A549 (cell line): Measurements from ENCODE around the gene ACIN1. TPM values are rescaled to one million over a fixed set of nuclear protein-coding genes. Genes with fewer than 3 reads are reported as not detected.
A peak's percentile ranks its signal among the peaks of the same experiment; 100 is the strongest.

Experiments used
- ATAC-seq, 2 experiments: fragments of 200-7000 bp in 1 of 2; fragments of >200 bp in 1 of 2; cut with Nextera tagmentation in 1 of 2; cut with Tn5 transposase in 1 of 2; 3 replicates each; pipeline versions ENCODE4 v1.8.0 to v1.9.1; 2018 to 2020; ENCODE audit warnings: mild to moderate bottlenecking in 1 of 2, moderate library complexity in 1 of 2
- CTCF ChIA-PET: fragments of 300-600 bp; sonication (Branson Sonifier 250); formaldehyde crosslinking; extraction: SDS; loops from one replicate; lab custom pipeline; 2021; ENCODE audit warnings: antibody characterized with exemption, inconsistent platforms; lab: Yijun Ruan, JAX
- POLR2A ChIA-PET: fragments of 350-600 bp; formaldehyde crosslinking; extraction: SDS; loops from one replicate; lab custom pipeline; 2021; ENCODE audit warnings: antibody characterized with exemption, inconsistent platforms; lab: Yijun Ruan, JAX
- DNase-seq, 2 experiments: peaks; one replicate each; pipeline versions ENCODE4 v3.0.0 to v3.0.0-alpha.2; 2011 to 2016; ENCODE audit warnings: low read depth in 1 of 2, low spot score in 1 of 2
- FAIRE-seq: peaks from 2 replicates; lab custom pipeline; 2011; peaks lifted over from hg19 to GRCh38; lab: Jason Lieb, UNC
- H3K27ac ChIP-seq, 2 experiments: fragments of >200 bp; sonication (Bioruptor Twin); formaldehyde crosslinking; 3 replicates each; pipeline ENCODE4 v1.5.1; 2016 to 2017
- H3K4me1 ChIP-seq: fragments of >200 bp; sonication (Bioruptor Twin); formaldehyde crosslinking; 3 replicates; pipeline ENCODE4 v1.6.1; 2016
- H3K4me2 ChIP-seq: fragments of >200 bp; sonication (Bioruptor Twin); formaldehyde crosslinking; 3 replicates; pipeline ENCODE4 v1.6.1; 2016
- H3K4me3 ChIP-seq: fragments of >200 bp; sonication (Bioruptor Twin); formaldehyde crosslinking; 3 replicates; pipeline ENCODE4 v1.5.1; 2016
- H3K9me3 ChIP-seq: fragments of >200 bp; sonication (Bioruptor Twin); formaldehyde crosslinking; 3 replicates; pipeline ENCODE4 v1.6.1; 2016
- CHD4 ChIP-seq: fragments of 200-600 bp; sonication (generic); IDR thresholded peaks from 2 replicates; pipeline ENCODE4 v1.6.1; 2016; ENCODE audit warnings: antibody characterized with exemption, mild to moderate bottlenecking, borderline replicate concordance
- EHF ChIP-seq: fragments of 250-450 bp; sonication (Bioruptor Pico); IDR thresholded peaks from 2 replicates; pipeline ENCODE4 v1.5.0; 2020; ENCODE audit warnings: mild to moderate bottlenecking
- EP300 ChIP-seq, 2 experiments: fragments of >200 bp; sonication (Bioruptor Twin); formaldehyde crosslinking; IDR thresholded peaks; 2 replicates in 1 of 2; 3 replicates in 1 of 2; pipeline ENCODE4 v1.6.1; 2016 to 2017
- ESRRA ChIP-seq: fragments of 150-350 bp; IDR thresholded peaks from 2 replicates; pipeline ENCODE4 v1.6.1; 2014; ENCODE audit warnings: mild to moderate bottlenecking, low read length, borderline replicate concordance
- FOSL2 ChIP-seq, 2 experiments: fragments of 450-650 bp in 1 of 2; fragments of >200 bp in 1 of 2; sonication (Bioruptor Twin) in 1 of 2; formaldehyde crosslinking; IDR thresholded peaks; 2 replicates each; pipeline versions ENCODE4 v1.5.0 to v1.6.1; 2016 to 2020; ENCODE audit warnings: mild to moderate bottlenecking in 1 of 2, moderate library complexity in 1 of 2
- FOXS1 ChIP-seq: fragments of 250-450 bp; sonication (Bioruptor Pico); IDR thresholded peaks from 2 replicates; pipeline ENCODE4 v1.5.0; 2020; ENCODE audit warnings: mild to moderate bottlenecking, moderate library complexity
- GATA3 ChIP-seq: IDR thresholded peaks from 2 replicates; pipeline ENCODE4 v1.6.1; 2012; ENCODE audit warnings: borderline replicate concordance
- HDAC2 ChIP-seq: fragments of 200-600 bp; sonication (generic); IDR thresholded peaks from 2 replicates; pipeline ENCODE4 v1.6.1; 2016
- JUNB ChIP-seq: fragments of >200 bp; sonication (Bioruptor Twin); formaldehyde crosslinking; IDR thresholded peaks from 2 replicates; pipeline ENCODE4 v1.6.1; 2016
- KDM1A ChIP-seq: fragments of 200-600 bp; sonication (generic); IDR thresholded peaks from 2 replicates; pipeline ENCODE4 v1.6.1; 2016; ENCODE audit warnings: low read depth, mild to moderate bottlenecking
- KDM5A ChIP-seq: fragments of 200-600 bp; sonication (generic); IDR thresholded peaks from 2 replicates; pipeline ENCODE4 v1.6.1; 2016; ENCODE audit warnings: antibody characterized with exemption, mild to moderate bottlenecking
- PHF8 ChIP-seq: fragments of 200-600 bp; sonication (generic); IDR thresholded peaks from 2 replicates; pipeline ENCODE4 v1.6.1; 2016; ENCODE audit warnings: low read depth, mild to moderate bottlenecking, antibody characterized with exemption, moderate library complexity, borderline replicate concordance
- RAD21 ChIP-seq, 2 experiments: fragments of >200 bp in 1 of 2; sonication (Bioruptor Twin) in 1 of 2; formaldehyde crosslinking in 1 of 2; IDR thresholded peaks in 1 of 2; conservative IDR thresholded peaks in 1 of 2; 2 replicates in 1 of 2; 3 replicates in 1 of 2; pipeline ENCODE4 v1.6.1; 2012 to 2018; ENCODE audit warnings: inconsistent platforms in 1 of 2
- SMC3 ChIP-seq: fragments of >200 bp; sonication (Bioruptor Twin); formaldehyde crosslinking; IDR thresholded peaks from 3 replicates; pipeline ENCODE4 v1.6.1; 2018; ENCODE audit warnings: inconsistent platforms
- ZC3H11A ChIP-seq: fragments of 450-650 bp; IDR thresholded peaks from 2 replicates; pipeline ENCODE4 v1.6.1; 2014; ENCODE audit warnings: antibody characterized with exemption, mild to moderate bottlenecking
- ZNF302 ChIP-seq: fragments of 250-450 bp; sonication (Bioruptor Pico); IDR thresholded peaks from 2 replicates; pipeline ENCODE4 v1.9.0; 2021; ENCODE audit warnings: inconsistent platforms, mild to moderate bottlenecking, moderate library complexity
- ZSCAN20 ChIP-seq: fragments of 250-450 bp; sonication (Bioruptor Pico); IDR thresholded peaks from 2 replicates; pipeline ENCODE4 v1.8.0; 2022; ENCODE audit warnings: mild to moderate bottlenecking, moderate library complexity
- WGBS: methylation state at CpG from one replicate; pipeline ENCODE4 v1.1.6; 2017; ENCODE audit errors: missing lambda C conversion rate; 5-methylcytosine and 5-hydroxymethylcytosine counted together
- polyA plus RNA-seq, 4 experiments: library from polyadenylated mRNA; depleted of rRNA in 3 of 4; stranded (reverse); fragments of >200 nt; fragmentation: RNase III in 1 of 4; extraction: RNeasy Plus Mini Kit Qiagen cat#74134 plus additional on column Dnase treatment in 1 of 4; gene quantifications; 2 replicates in 3 of 4; 3 replicates in 1 of 4; pipeline ENCODE4 v1.2.3, GENCODE V29; 2011 to 2017
- TF ChIP-seq, protein P1 (sequence below): fragments of 450-650 bp; IDR thresholded peaks from 2 replicates; pipeline ENCODE4 v1.6.1; 2014; ENCODE audit warnings: antibody characterized with exemption
- TF ChIP-seq, protein P2 (sequence below): fragments of >200 bp; sonication (Bioruptor Twin); formaldehyde crosslinking; IDR thresholded peaks from 2 replicates; pipeline ENCODE4 v1.6.1; 2016
- TF ChIP-seq, protein P3 (sequence below): fragments of 150-350 bp; IDR thresholded peaks from 2 replicates; pipeline ENCODE4 v1.6.1; 2014; ENCODE audit warnings: low read depth, mild to moderate bottlenecking, low read length
- TF ChIP-seq, protein P4 (sequence below): fragments of 250-450 bp; sonication (Bioruptor Pico); IDR thresholded peaks from 2 replicates; pipeline ENCODE4 v1.5.0; 2020; ENCODE audit warnings: low read depth, mild to moderate bottlenecking, moderate library complexity

The ACIN1 gene
- polyA plus RNA-seq, 2 of the 4 experiments (the other 2 are of a cell fraction), result 140 to 147 TPM

DNA sequence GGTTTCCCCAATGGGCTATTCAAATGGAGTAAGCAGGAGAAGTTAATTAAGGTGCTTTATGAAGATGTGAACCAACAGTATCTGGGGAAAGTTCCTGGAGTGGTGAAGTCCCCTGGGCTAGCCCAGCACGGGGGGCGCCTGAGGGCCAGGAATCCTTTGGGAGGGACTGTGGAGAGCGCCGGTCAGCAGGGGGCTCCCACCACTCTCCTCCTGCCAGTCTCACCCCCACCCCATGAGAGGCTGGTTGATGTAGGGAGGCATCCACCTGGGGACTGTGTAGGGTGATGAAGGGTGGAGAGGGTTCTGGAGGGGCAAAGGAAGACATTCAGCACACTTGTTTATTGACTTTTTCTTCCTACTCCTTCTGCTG, 19.7 kb upstream of the ACIN1 start:
- H3K27ac ChIP-seq, result peak overlapping the region; percentile 46 to 75; a peak in 3 of 6 replicates
- POLR2A ChIA-PET, result interaction anchor here (1.2 kb wide), 1 partner anchor 20 kb away, joined by 7 read pairs; the partner anchor contains the start of genes ACIN1 and C14orf119
- H3K4me3 ChIP-seq, result no peak overlapping the region

GRCh38 chr14:23114120-23114458, 19.2 kb upstream of the ACIN1 start:
- no peak overlapping the region for H3K4me3 ChIP-seq
- FAIRE-seq (no peak), ATAC-seq (no peak), DNase-seq (no peak)
- ChIA-PET POLR2A (no interaction called here), CTCF (interaction anchor here (2.2 to 24.2 kb wide), 4 partner anchors 12 to 65 kb away, joined by 8 to 848 read pairs (median 122); partner anchors contain the start of gene SLC7A8)
- H3K4me2 ChIP-seq, result no peak overlapping the region; the same call in 2 of the 3 replicates
- no peaks in the 10 kb centered on the region for H3K9me3 ChIP-seq
- TF ChIP-seq ZSCAN20 (CRISPR knock-in tag), result no peak
- no peak for TF ChIP-seq ZC3H11A
- TF ChIP-seq FOXS1 (CRISPR knock-in tag), result no peak
- TF ChIP-seq JUNB, result no peak
- TF ChIP-seq, protein P1, sequence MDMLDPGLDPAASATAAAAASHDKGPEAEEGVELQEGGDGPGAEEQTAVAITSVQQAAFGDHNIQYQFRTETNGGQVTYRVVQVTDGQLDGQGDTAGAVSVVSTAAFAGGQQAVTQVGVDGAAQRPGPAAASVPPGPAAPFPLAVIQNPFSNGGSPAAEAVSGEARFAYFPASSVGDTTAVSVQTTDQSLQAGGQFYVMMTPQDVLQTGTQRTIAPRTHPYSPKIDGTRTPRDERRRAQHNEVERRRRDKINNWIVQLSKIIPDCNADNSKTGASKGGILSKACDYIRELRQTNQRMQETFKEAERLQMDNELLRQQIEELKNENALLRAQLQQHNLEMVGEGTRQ, result no peak
- TF ChIP-seq ZNF302 (CRISPR knock-in tag), result no peak
- TF ChIP-seq FOSL2 (IDR thresholded peaks at IDR 0.05), result no peak
- no peak for TF ChIP-seq FOSL2 (CRISPR knock-in tag; IDR thresholded peaks at IDR 0.05)
- no peak for TF ChIP-seq EHF
- peaks cover 22% of the 10 kb centered on the region for H3K4me1 ChIP-seq
- 88% methylated on average over 5 of the region's 5 CpGs for WGBS
- peak overlapping the region in 1 of 2 experiments; percentile 75; a peak in 2 of 6 replicates for H3K27ac ChIP-seq

More for the DNA sequence above, 19.7 kb upstream of the ACIN1 start:
- ATAC-seq (peak in 1 of 2 experiments; percentile 37; a peak in 3 of 6 replicates), FAIRE-seq (no peak), DNase-seq (no peak)
- H3K4me2 ChIP-seq, result peak overlapping the region; percentile 62
- no peaks in the 10 kb centered on the region for H3K9me3 ChIP-seq
- 75% methylated on average over 4 of the region's 4 CpGs for WGBS
- TF ChIP-seq, protein P2, sequence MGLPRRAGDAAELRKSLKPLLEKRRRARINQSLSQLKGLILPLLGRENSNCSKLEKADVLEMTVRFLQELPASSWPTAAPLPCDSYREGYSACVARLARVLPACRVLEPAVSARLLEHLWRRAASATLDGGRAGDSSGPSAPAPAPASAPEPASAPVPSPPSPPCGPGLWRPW, result no peak
- no peak for TF ChIP-seq JUNB
- TF ChIP-seq EP300 (IDR thresholded peaks at IDR 0.05), result no peak
- H3K4me1 ChIP-seq, result peaks cover 22% of the 10 kb centered on the region
- CTCF ChIA-PET, result interaction anchor here (1.0 to 24.2 kb wide), 3 partner anchors 38 to 65 kb away, joined by 5 to 848 read pairs (median 118); partner anchors contain the start of gene SLC7A8

DNA sequence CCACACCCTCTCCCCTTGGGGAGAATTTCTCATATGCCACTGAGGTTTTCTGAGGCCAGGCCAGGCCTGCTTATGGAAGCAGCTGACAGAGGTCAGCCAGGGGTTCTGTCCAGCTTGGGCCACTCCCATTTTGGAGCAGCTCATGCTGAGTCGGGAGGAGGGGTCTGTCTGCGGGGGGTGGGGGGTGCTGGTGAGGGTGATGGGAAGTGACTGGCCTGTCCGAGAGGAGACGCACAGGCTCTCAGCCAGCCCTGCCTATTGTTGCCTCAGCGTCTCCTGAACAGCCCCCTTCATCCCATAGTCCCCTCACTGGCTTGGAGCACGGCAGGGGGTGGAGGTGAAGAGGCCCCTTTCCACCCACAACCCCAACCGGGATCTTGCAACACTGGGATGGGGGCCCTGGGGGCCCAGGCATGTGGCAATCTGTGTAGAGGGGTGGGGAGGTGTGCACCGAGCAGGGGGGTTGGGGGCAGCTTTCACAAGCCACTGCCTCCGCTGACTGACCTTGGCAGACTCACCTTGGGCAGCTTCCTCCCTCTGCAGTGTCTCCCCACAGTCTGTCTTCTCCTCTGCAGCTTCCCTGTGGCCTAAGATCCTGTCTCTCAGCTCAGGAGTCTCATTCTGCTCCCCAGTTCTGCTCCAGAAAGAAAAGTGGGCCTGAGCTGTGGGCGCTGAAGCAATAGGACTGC, 18.6 kb upstream of the ACIN1 start:
- Histone ChIP-seq H3K4me1 (peaks cover 22% of the 10 kb centered on the region), H3K9me3 (no peaks in the 10 kb centered on the region)
- no peak for FAIRE-seq
- TF ChIP-seq HDAC2, result no peak
- no peak for TF ChIP-seq ZNF302 (CRISPR knock-in tag)
- TF ChIP-seq, protein P3, sequence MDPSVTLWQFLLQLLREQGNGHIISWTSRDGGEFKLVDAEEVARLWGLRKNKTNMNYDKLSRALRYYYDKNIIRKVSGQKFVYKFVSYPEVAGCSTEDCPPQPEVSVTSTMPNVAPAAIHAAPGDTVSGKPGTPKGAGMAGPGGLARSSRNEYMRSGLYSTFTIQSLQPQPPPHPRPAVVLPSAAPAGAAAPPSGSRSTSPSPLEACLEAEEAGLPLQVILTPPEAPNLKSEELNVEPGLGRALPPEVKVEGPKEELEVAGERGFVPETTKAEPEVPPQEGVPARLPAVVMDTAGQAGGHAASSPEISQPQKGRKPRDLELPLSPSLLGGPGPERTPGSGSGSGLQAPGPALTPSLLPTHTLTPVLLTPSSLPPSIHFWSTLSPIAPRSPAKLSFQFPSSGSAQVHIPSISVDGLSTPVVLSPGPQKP, result no peak
- no peak for TF ChIP-seq SMC3
- TF ChIP-seq, all 56 proteins: peak for 0
- no peak overlapping the region for H3K4me3 ChIP-seq
- ChIA-PET POLR2A (no interaction called here), CTCF (interaction anchor here (1.4 to 24.2 kb wide), 6 partner anchors 11 to 127 kb away, joined by 6 to 848 read pairs (median 63); partner anchors contain the start of gene SLC7A8)
- DNase-seq, result no peak
- H3K27ac ChIP-seq, result peak overlapping the region in 1 of 2 experiments; percentile 75; a peak in 2 of 6 replicates
- no peak overlapping the region for H3K4me2 ChIP-seq
- 79% methylated on average over 6 of the region's 10 CpGs for WGBS
- no peak for ATAC-seq

DNA sequence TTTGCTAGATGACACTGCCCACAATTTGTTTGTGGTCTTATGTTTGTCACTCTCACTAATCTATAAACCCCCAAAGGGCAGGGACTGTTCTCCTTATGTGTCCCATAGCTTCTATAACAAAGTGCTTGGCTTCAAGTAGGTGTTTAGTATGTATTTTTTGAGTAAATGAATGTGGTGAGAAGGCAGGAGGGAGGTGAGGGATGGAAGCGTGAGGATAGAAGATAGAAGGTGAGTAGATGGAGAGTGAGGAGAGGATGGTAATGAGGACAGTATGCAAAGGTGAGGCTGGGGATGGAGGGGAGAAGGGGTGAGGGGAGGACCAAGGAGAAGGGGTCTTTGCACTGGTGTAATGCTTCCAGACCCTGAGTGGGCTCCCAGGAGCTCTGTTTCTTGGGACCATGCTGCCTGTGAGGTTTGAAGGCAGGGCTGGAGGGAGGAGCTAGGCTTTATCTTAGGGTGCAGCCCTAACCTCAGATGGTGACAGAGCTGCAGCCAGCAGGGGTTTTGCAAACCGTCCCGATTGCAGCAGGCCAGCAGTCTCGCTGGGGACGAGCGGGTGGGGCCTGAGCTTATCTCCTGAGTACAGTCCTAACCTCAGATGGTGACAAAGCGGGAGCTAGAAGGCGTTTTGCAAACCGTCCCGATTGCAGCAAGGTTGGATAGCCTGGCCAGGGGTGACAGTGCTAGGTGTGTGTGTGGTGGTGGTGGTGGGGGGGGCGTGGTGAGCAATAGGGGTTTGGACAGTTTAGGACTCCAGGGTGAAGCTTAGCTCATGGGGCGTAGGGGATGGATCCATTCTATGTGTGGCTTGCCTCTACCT, 17.6 kb upstream of the ACIN1 start:
- ATAC-seq, result no peak
- TF ChIP-seq KDM5A (no peak), RAD21 (conservative IDR thresholded peaks at IDR 0.05 in 1 of 2, IDR thresholded peaks at IDR 0.05 in 1 of 2) (no peak), GATA3 (no peak), FOSL2 (IDR thresholded peaks at IDR 0.05) (no peak), FOSL2 (CRISPR knock-in tag; IDR thresholded peaks at IDR 0.05) (no peak), CHD4 (no peak), ESRRA (no peak), KDM1A (no peak), PHF8 (no peak)
- TF ChIP-seq, protein P4, sequence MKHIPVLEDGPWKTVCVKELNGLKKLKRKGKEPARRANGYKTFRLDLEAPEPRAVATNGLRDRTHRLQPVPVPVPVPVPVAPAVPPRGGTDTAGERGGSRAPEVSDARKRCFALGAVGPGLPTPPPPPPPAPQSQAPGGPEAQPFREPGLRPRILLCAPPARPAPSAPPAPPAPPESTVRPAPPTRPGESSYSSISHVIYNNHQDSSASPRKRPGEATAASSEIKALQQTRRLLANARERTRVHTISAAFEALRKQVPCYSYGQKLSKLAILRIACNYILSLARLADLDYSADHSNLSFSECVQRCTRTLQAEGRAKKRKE, result no peak

More for the DNA sequence above, 17.6 kb upstream of the ACIN1 start:
- Histone ChIP-seq H3K4me1 (peaks cover 26% of the 10 kb centered on the region), H3K4me3 (no peak overlapping the region), H3K27ac (no peak overlapping the region), H3K9me3 (no peaks in the 10 kb centered on the region), H3K4me2 (no peak overlapping the region)
- ChIA-PET POLR2A (interaction anchor here (1.1 kb wide), 1 partner anchor 18 kb away, joined by 3 read pairs; the partner anchor contains the start of genes ACIN1 and C14orf119), CTCF (interaction anchor here (1.2 to 24.2 kb wide), 10 partner anchors 8 to 213 kb away, joined by 3 to 848 read pairs (median 28); partner anchors contain the start of genes ACIN1, C14orf119 and SLC7A8)
- WGBS, result 73% methylated on average over 12 of the region's 12 CpGs
- no peak for FAIRE-seq
- DNase-seq, result no peak
